HUES48 (cell line): ENCODE measurements around the gene UGGT2.
"Not testable (repeated sequence)": the region's sequence is repeated elsewhere in the genome, so short reads cannot be mapped to it uniquely, and the experiment has no call there.

Experiments used
- H3K27ac ChIP-seq: one replicate; pipeline ENCODE4 v1.7.0; 2013; ENCODE audit warnings: low read depth, low read length, inconsistent platforms
- H3K27me3 ChIP-seq: 2 replicates; pipeline ENCODE4 v1.6.1; 2013; ENCODE audit warnings: mild to moderate bottlenecking, low read length; ENCODE audit not compliant: control insufficient read depth, insufficient read depth
- H3K36me3 ChIP-seq: 2 replicates; pipeline ENCODE4 v1.6.1; 2013; ENCODE audit warnings: low read length; ENCODE audit not compliant: control insufficient read depth, insufficient read depth
- H3K4me1 ChIP-seq: 2 replicates; pipeline ENCODE4 v1.6.1; 2013; ENCODE audit warnings: mild to moderate bottlenecking, low read length; ENCODE audit not compliant: control insufficient read depth, insufficient read depth
- H3K4me3 ChIP-seq: 2 replicates; pipeline ENCODE4 v1.5.1; 2013; ENCODE audit warnings: mild to moderate bottlenecking, low read depth, low read length
- H3K9ac ChIP-seq: 2 replicates; pipeline ENCODE4 v1.6.1; 2013; ENCODE audit warnings: mild to moderate bottlenecking, low read depth, low read length, moderate library complexity
- H3K9me3 ChIP-seq: 2 replicates; pipeline ENCODE4 v1.6.1; 2013; ENCODE audit warnings: low read length; ENCODE audit not compliant: control insufficient read depth, insufficient read depth

UGGT2 gene

GRCh38 chr13:95896301-95896700 lies 156.9 kb downstream of the UGGT2 start:
- no peak overlapping the region for H3K9ac ChIP-seq
- no peak overlapping the region for H3K27ac ChIP-seq
- H3K4me3 ChIP-seq = no peak overlapping the region
- H3K4me1 ChIP-seq = no peaks in the 10 kb centered on the region
- no peaks in the 10 kb centered on the region for H3K27me3 ChIP-seq
- no peaks in the 10 kb centered on the region for H3K9me3 ChIP-seq
- 0 out of 2 replicates have a peak, but pooled peaks cover 3% of the 10 kb centered on the region for H3K36me3 ChIP-seq

DNA sequence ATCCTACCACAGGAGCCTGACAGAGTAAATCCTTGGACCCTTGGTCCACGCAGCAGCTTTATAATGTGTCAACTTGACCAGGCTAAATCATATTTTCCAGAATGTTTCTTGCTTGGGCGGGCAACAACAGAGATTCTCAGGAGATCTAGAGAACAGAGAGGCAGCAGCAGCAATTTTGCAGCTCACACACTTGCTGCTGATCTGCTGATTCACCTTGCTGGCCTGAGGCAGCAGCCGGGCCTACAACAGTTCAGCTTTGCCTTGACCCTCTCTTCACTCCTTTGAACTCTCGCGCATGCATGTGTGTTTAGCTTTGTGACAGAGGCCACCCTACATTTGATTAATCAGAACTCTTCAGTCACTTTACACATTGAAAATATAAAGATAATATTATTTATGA lies 159.3 kb downstream of the UGGT2 start:
- Histone ChIP-seq H3K9me3 (no peaks in the 10 kb centered on the region), H3K36me3 (0 out of 2 replicates have a peak, but pooled peaks cover 3% of the 10 kb centered on the region), H3K27ac (no peak overlapping the region), H3K27me3 (no peaks in the 10 kb centered on the region), H3K9ac (no peak overlapping the region), H3K4me3 (no peak overlapping the region), H3K4me1 (no peaks in the 10 kb centered on the region)

DNA sequence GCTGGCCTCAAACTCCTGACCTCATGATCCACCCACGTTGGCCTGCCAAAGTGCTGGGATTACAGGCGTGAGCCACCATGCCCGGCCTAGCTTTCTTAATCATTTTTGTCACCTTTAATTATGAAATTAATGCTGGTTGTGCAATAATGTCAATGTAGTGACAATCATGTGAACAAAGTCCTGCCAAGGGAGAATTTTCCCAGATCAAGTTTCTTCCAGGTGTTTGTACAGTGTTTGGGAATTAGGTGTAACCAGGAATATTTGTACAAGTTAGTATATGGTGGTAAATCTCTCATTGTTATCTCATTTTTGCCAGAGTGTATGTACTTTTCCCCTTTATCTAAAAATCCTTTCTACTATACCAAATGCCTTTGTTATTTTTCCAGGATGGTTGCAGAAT lies 171.1 kb downstream of the UGGT2 start:
- Histone ChIP-seq H3K9me3 (no peaks in the 10 kb centered on the region), H3K27me3 (no peaks in the 10 kb centered on the region), H3K4me3 (no peak overlapping the region), H3K4me1 (no peaks in the 10 kb centered on the region), H3K9ac (no peak overlapping the region), H3K36me3 (peaks cover 16% of the 10 kb centered on the region), H3K27ac (no peak overlapping the region)

DNA sequence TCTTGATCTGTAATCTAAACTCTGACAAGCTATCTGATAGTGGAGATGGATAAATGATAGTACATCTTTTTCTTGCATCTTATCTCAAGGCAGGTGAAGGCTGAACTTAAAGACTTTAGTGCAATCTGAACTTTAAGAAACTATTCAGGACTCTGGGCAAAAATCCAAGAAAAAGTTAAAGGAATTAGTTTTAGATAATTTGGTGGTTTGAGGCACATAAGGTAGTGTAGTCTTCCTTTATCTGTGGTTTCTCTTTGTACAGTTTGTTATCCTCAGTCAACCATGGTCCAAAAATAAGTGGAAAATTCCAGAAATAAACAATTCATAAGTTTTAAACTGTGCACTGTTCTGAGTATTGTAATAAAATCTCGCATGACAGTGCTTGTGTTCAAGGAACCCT lies 172.9 kb downstream of the UGGT2 start:
- Histone ChIP-seq H3K4me1 (no peaks in the 10 kb centered on the region), H3K27ac (no peak overlapping the region), H3K9ac (no peak overlapping the region), H3K27me3 (no peaks in the 10 kb centered on the region), H3K4me3 (no peak overlapping the region), H3K36me3 (peaks cover 19% of the 10 kb centered on the region), H3K9me3 (no peaks in the 10 kb centered on the region)

DNA sequence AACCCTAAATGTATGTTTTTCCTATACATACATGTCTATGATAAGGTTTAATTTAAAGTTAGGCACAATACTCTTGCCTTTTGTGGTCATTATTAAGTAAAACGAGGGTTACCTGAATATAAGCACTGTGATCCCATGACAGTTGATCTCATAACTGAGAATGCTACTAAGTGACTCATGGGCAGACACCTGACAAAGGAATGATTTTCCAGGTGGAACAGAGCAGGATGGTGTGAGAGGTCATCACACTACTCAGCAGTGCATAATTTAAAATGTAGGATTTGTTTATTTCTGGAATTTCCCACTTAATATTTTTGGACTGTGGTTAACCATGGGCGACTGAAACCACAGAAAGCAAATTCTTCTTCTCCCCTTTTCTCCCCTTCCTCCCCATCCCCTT lies 178.9 kb downstream of the UGGT2 start:
- Histone ChIP-seq H3K27me3 (no peaks in the 10 kb centered on the region), H3K9me3 (no peaks in the 10 kb centered on the region), H3K4me3 (no peak overlapping the region), H3K27ac (no peak overlapping the region), H3K9ac (no peak overlapping the region), H3K36me3 (peaks cover 13% of the 10 kb centered on the region), H3K4me1 (no peaks in the 10 kb centered on the region)

GRCh38 chr13:95870421-95870820 lies 182.8 kb downstream of the UGGT2 start:
- Histone ChIP-seq H3K36me3 (peaks cover 5% of the 10 kb centered on the region), H3K27me3 (no peaks in the 10 kb centered on the region), H3K4me1 (no peaks in the 10 kb centered on the region), H3K27ac (no peak overlapping the region), H3K9me3 (no peaks in the 10 kb centered on the region), H3K4me3 (no peak overlapping the region), H3K9ac (no peak overlapping the region)

GRCh38 chr13:95865080-95865615 lies 188.1 kb downstream of the UGGT2 start:
- Histone ChIP-seq H3K4me1 (no peaks in the 10 kb centered on the region), H3K9ac (no peak overlapping the region), H3K27me3 (no peaks in the 10 kb centered on the region), H3K27ac (no peak overlapping the region), H3K36me3 (peaks cover 8% of the 10 kb centered on the region; the same call in 1 of the 2 replicates), H3K9me3 (no peaks in the 10 kb centered on the region), H3K4me3 (no peak overlapping the region)

GRCh38 chr13:95862408-95862807 lies 190.8 kb downstream of the UGGT2 start:
- Histone ChIP-seq H3K27me3 (no peaks in the 10 kb centered on the region), H3K4me3 (no peak overlapping the region), H3K9me3 (no peaks in the 10 kb centered on the region), H3K36me3 (peaks cover 10% of the 10 kb centered on the region; the same call in 1 of the 2 replicates), H3K27ac (no peak overlapping the region), H3K9ac (no peak overlapping the region), H3K4me1 (no peaks in the 10 kb centered on the region)

DNA sequence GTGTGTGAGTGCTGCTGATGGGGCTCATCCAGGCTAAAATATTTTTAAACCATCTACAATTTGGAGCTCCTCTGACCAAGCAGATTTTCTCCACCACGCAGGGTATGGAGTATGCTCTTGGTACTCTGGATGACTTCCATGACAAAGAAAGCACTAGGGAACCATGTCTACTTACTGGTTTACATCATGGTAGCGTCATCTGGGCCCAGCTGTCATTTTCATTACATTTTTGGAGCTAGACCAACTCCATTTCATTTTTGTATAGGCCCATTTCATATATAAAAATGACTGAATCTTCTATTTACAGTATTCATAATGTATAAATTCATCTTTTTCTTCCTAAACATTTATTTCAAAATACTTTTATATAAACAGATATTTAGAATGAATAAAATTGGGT lies 191.9 kb downstream of the UGGT2 start:
- Histone ChIP-seq H3K4me3 (no peak overlapping the region), H3K27me3 (no peaks in the 10 kb centered on the region), H3K9me3 (no peaks in the 10 kb centered on the region), H3K27ac (no peak overlapping the region), H3K9ac (no peak overlapping the region), H3K4me1 (no peaks in the 10 kb centered on the region), H3K36me3 (peaks cover 10% of the 10 kb centered on the region; the same call in 1 of the 2 replicates)

GRCh38 chr13:95858286-95859075 lies 194.7 kb downstream of the UGGT2 start:
- H3K4me3 ChIP-seq = no peak overlapping the region
- H3K9ac ChIP-seq = no peak overlapping the region
- no peak overlapping the region for H3K27ac ChIP-seq
- peaks cover 16% of the 10 kb centered on the region; the same call in 1 of the 2 replicates for H3K36me3 ChIP-seq
- no peaks in the 10 kb centered on the region for H3K9me3 ChIP-seq
- no peaks in the 10 kb centered on the region for H3K27me3 ChIP-seq
- H3K4me1 ChIP-seq = no peaks in the 10 kb centered on the region

GRCh38 chr13:95845656-95846055 lies 207.5 kb downstream of the UGGT2 start:
- not testable (repeated sequence) for H3K4me3 ChIP-seq, H3K36me3 ChIP-seq
- peaks cover 11% of the 10 kb centered on the region for H3K9me3 ChIP-seq

More at GRCh38 chr13:95845656-95846055, 207.5 kb downstream of the UGGT2 start:
- H3K27me3 ChIP-seq, H3K4me1 ChIP-seq, H3K9ac ChIP-seq, H3K27ac ChIP-seq: not testable (repeated sequence)
